Spinal cord (tissue), 10 donors: ENCODE results near the gene DCST1. TPM values are rescaled to one million over a fixed set of nuclear protein-coding genes. Genes with fewer than 3 reads are reported as not detected.

Source experiments
- DNase-seq, 6 donors: peaks; one replicate each; pipeline versions ENCODE4 v3.0.0 to v3.0.0-alpha.2; 2013 to 2015; ENCODE audit warnings: low spot score in 6 of 6, low read depth in 4 of 6
- H3K27ac ChIP-seq: one replicate; pipeline ENCODE4 v1.5.1; 2013; ENCODE audit warnings: low read depth, low read length, control low read depth
- H3K27me3 ChIP-seq: one replicate; pipeline ENCODE4 v1.6.1; 2013; ENCODE audit warnings: low read length; ENCODE audit not compliant: control insufficient read depth, insufficient read depth
- H3K36me3 ChIP-seq: one replicate; pipeline ENCODE4 v1.6.1; 2013; ENCODE audit warnings: low read length; ENCODE audit not compliant: control insufficient read depth, insufficient read depth
- H3K4me1 ChIP-seq: one replicate; pipeline ENCODE4 v1.6.1; 2013; ENCODE audit warnings: low read length; ENCODE audit not compliant: control insufficient read depth, insufficient read depth
- H3K4me3 ChIP-seq: one replicate; pipeline ENCODE4 v1.5.1; 2013; ENCODE audit warnings: low read depth, low read length, control low read depth
- H3K9me3 ChIP-seq: one replicate; pipeline ENCODE4 v1.6.1; 2013; ENCODE audit warnings: low read length; ENCODE audit not compliant: control insufficient read depth, insufficient read depth
- WGBS: methylation state at CpG from one replicate; pipeline ENCODE4 v1.1.5; 2013; ENCODE audit warnings: missing lambda C conversion rate; ENCODE audit not compliant: insufficient coverage; 5-methylcytosine and 5-hydroxymethylcytosine counted together
- polyA plus RNA-seq, 2 donors: library from polyadenylated mRNA; unstranded; fragments of 120-200 nt; gene quantifications; one replicate each; pipeline ENCODE4 v1.2.1, GENCODE V29; 2013; ENCODE audit not compliant: insufficient read length in 2 of 2
- total RNA-seq, 2 donors: library from RNA; depleted of rRNA in 1 of 2; stranded (reverse); fragments of 120-200 nt in 1 of 2; fragments of >200 nt in 1 of 2; gene quantifications; one replicate each; pipeline versions ENCODE4 v1.2.3 to v1.2.4, GENCODE V29; 2013 to 2014
- donor health status: healthy.

Gene DCST1
- total and polyA plus RNA-seq, 4 donors, result 0.11 to 0.33 TPM; not detected in 2

GRCh38 chr1:155012776-155013602, 20.6 kb upstream of the DCST1 start:
- Histone ChIP-seq H3K4me1 (peaks cover 50% of the 10 kb centered on the region), H3K27ac (no peak overlapping the region), H3K4me3 (no peak overlapping the region), H3K27me3 (no peaks in the 10 kb centered on the region), H3K9me3 (no peaks in the 10 kb centered on the region), H3K36me3 (peaks cover 36% of the 10 kb centered on the region)
- no peak for DNase-seq
- 86% methylated on average over 1 of the region's 3 CpGs for WGBS

DNA sequence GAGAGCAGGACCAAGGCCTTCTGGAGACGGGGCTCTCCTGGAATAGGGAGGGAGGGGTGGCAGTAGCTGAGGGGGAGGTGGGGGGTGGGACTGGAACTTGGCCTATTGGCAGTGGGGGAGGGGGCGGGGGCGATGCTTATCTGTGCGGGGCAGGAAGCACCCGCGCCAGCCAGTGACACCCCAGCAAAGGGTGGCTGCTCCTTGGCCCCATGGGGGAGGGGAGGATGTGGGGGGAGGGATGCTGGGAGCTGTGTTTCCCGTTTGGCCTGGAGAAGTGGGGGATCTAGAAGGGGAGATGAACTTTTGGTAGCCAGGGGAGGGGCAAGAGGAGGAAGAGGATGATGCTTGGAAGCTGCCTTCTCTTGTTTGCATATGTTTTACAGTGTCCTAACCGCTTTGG, 20.0 kb upstream of the DCST1 start:
- H3K27ac ChIP-seq, result no peak overlapping the region
- H3K36me3 ChIP-seq, result peaks cover 33% of the 10 kb centered on the region
- H3K9me3 ChIP-seq, result no peaks in the 10 kb centered on the region
- no peaks in the 10 kb centered on the region for H3K27me3 ChIP-seq
- H3K4me3 ChIP-seq, result no peak overlapping the region
- DNase-seq, result no peak
- H3K4me1 ChIP-seq, result peaks cover 45% of the 10 kb centered on the region
- 61% methylated on average over 7 of the region's 8 CpGs for WGBS

DNA sequence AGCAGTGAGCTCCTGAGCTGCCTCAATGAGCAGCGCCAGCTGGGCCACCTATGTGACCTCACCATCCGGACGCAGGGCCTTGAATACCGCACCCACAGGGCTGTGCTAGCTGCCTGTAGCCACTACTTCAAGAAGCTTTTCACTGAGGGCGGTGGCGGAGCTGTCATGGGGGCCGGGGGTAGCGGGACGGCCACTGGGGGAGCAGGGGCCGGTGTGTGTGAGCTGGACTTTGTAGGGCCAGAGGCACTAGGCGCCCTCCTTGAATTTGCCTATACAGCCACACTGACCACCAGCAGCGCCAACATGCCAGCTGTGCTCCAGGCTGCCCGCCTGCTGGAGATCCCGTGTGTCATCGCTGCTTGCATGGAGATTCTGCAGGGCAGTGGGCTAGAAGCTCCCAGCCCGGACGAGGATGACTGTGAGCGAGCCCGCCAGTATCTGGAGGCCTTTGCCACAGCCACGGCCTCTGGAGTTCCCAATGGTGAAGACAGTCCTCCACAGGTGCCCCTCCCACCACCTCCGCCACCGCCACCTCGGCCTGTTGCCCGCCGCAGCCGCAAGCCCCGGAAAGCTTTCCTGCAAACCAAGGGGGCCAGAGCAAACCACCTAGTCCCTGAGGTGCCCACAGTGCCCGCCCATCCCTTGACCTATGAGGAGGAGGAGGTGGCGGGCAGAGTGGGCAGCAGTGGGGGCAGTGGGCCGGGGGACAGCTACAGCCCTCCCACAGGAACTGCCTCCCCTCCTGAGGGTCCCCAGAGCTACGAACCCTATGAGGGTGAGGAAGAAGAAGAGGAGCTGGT, 18.7 kb upstream of the DCST1 start:
- Histone ChIP-seq H3K9me3 (no peaks in the 10 kb centered on the region), H3K36me3 (peaks cover 30% of the 10 kb centered on the region), H3K27me3 (no peaks in the 10 kb centered on the region), H3K4me3 (no peak overlapping the region), H3K4me1 (peaks cover 39% of the 10 kb centered on the region), H3K27ac (no peak overlapping the region)
- DNase-seq, result no peak
- 86% methylated on average over 23 of the region's 31 CpGs for WGBS

- no peak overlapping the region for H3K27ac ChIP-seq
- H3K36me3 ChIP-seq, result peaks cover 29% of the 10 kb centered on the region
- no peaks in the 10 kb centered on the region for H3K27me3 ChIP-seq
- H3K9me3 ChIP-seq, result no peaks in the 10 kb centered on the region
- no peak for DNase-seq
- H3K4me3 ChIP-seq, result no peak overlapping the region
- H3K4me1 ChIP-seq, result peaks cover 36% of the 10 kb centered on the region
- WGBS, result 91% methylated on average over 16 of the region's 16 CpGs
These were observed 17.9 kb upstream of the DCST1 start for GRCh38 chr1:155015527-155016230.

DNA sequence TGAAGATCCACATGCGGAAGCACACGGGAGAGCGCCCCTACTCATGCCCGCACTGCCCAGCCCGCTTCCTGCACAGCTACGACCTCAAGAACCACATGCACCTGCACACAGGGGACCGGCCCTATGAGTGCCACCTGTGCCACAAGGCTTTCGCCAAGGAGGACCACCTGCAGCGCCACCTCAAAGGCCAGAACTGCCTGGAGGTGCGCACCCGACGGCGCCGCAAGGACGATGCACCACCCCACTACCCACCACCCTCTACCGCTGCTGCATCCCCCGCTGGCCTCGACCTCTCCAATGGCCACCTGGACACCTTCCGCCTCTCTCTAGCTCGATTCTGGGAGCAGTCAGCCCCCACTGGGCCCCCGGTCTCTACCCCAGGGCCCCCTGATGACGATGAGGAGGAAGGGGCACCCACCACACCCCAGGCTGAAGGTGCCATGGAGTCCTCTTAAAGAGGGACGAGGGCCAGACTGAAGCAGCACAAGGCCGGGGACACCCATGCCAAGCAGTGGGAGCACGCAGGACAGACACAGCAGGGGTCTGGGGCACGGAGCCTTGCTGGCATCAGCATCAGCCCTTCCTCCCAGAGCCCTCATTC, 17.3 kb upstream of the DCST1 start:
- Histone ChIP-seq H3K4me3 (no peak overlapping the region), H3K27ac (no peak overlapping the region), H3K9me3 (no peaks in the 10 kb centered on the region), H3K36me3 (peaks cover 24% of the 10 kb centered on the region), H3K27me3 (no peaks in the 10 kb centered on the region), H3K4me1 (peaks cover 30% of the 10 kb centered on the region)
- DNase-seq, result no peak
- 93% methylated on average over 25 of the region's 26 CpGs for WGBS

- Histone ChIP-seq H3K36me3 (peaks cover 23% of the 10 kb centered on the region), H3K27me3 (no peaks in the 10 kb centered on the region), H3K9me3 (no peaks in the 10 kb centered on the region), H3K27ac (peak overlapping the region; percentile 44), H3K4me3 (peak overlapping the region; percentile 43), H3K4me1 (peaks cover 20% of the 10 kb centered on the region)
- WGBS, result 0% methylated on average over 26 of the region's 49 CpGs
- peak in 4 of 6 donors; percentile 56 to 95 (median 84) for DNase-seq
These were observed 16.3 kb upstream of the DCST1 start for GRCh38 chr1:155017041-155017945.

- H3K27me3 ChIP-seq, result no peaks in the 10 kb centered on the region
- WGBS, result 72% methylated on average over 4 of the region's 6 CpGs
- H3K36me3 ChIP-seq, result peaks cover 23% of the 10 kb centered on the region
- DNase-seq, result no peak
- no peaks in the 10 kb centered on the region for H3K9me3 ChIP-seq
- peak overlapping the region; percentile 44 for H3K27ac ChIP-seq
- peak overlapping the region; percentile 43 for H3K4me3 ChIP-seq
- H3K4me1 ChIP-seq, result peaks cover 18% of the 10 kb centered on the region
These were observed 15.7 kb upstream of the DCST1 start for GRCh38 chr1:155017946-155018316.

DNA sequence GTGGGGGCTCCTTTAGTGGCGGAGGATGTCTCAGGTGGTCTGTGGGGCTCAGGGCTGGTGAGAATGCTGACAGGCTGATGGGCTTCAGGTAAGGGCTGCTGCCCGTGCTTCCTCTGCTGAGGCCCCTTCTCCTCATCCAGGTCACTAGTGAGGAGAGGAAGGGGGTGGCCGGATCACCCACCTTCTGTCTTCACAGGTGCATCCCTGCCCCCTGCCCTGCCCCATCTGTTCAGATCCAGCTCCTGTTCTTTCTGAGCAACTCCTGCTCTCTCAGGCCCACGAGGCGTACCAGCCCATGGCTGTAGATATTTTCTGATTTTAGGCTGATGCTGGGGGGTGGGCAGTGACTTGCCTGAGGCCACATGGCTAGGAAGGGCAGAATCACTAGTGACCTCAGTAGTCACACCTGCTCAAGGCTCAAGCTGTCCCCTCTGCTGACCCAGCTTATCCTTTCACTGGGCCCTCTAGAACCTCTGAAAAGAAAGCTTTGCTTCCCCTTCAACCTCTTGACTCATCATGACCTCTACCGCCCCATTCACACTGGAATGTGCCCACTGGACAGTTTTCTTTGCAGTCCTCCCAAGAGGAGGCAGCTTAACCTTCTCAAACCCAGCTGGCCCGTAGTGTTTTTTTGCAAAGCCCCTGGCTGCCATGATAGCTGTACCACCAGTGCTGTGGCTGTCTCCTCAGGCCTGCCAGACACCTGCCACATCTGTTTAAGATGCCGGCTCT, 14.8 kb upstream of the DCST1 start:
- Histone ChIP-seq H3K36me3 (peaks cover 23% of the 10 kb centered on the region), H3K27me3 (no peaks in the 10 kb centered on the region), H3K4me3 (no peak overlapping the region), H3K9me3 (no peaks in the 10 kb centered on the region), H3K4me1 (peaks cover 18% of the 10 kb centered on the region), H3K27ac (no peak overlapping the region)
- WGBS, result 83% methylated on average over 7 of the region's 8 CpGs
- DNase-seq, result no peak
